ENCODE measurements around the gene CRYGA.

The CRYGA gene

DNA sequence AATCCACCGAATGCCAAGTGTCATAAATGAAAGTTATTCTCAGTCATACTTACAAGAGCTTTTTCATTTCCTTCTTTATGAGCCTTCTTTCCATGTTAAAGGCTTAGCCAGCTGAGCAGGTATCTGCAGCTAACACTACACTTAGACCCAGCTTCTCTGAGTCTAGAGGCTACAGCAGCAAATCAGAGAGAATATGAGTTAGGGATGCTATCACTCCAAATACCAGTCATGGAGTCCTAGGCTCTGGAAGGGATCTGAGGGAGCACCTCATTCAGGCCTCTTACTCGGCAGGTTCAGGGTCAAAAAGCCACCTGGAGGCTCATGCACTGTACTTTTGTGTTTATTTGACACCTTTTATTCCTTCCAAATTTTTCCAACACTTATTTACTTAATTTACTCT is 23.5 kb upstream of the CRYGA start:
- TF ChIP-seq EZH2phosphoT487 (IDR thresholded peaks at IDR 0.05; ENCODE audit: borderline replicate concordance, low read length) = no peak
- TF ChIP-seq CTCF (IDR thresholded peaks at IDR 0.05; ENCODE audit: low read depth, low read length, poor library complexity, severe bottlenecking) = no peak
- Histone ChIP-seq H3K27ac (ENCODE audit: low read depth, low read length) (no peak overlapping the region), H3K4me1 (ENCODE audit: control insufficient read depth, low read length) (no peaks in the 10 kb centered on the region), H3F3A (ENCODE audit: control insufficient read depth, insufficient read depth) (no peaks in the 10 kb centered on the region), H3K79me2 (ENCODE audit: control insufficient read depth, low read length) (no peaks in the 10 kb centered on the region), H3K9me3 (ENCODE audit: control insufficient read depth, insufficient read depth, low read length) (no peaks in the 10 kb centered on the region), H3K4me3 (ENCODE audit: low read length) (no peak overlapping the region), H3K27me3 (ENCODE audit: control insufficient read depth, low read length) (peaks cover 23% of the 10 kb centered on the region), H3K9me2 (replicated peaks; ENCODE audit: control insufficient read depth, low read length) (no peaks in the 10 kb centered on the region), H4K20me1 (ENCODE audit: control insufficient read depth, insufficient read depth, low read depth, low read length) (no peaks in the 10 kb centered on the region), H3K36me3 (ENCODE audit: control insufficient read depth, low read length) (no peaks in the 10 kb centered on the region), H3K4me2 (ENCODE audit: low read length) (no peak overlapping the region)

- no peaks in the 10 kb centered on the region for H3K36me3 ChIP-seq (ENCODE audit: control insufficient read depth, low read length)
- no peaks in the 10 kb centered on the region for H3K9me3 ChIP-seq (ENCODE audit: control insufficient read depth, insufficient read depth, low read length)
- H3F3A ChIP-seq (ENCODE audit: control insufficient read depth, insufficient read depth) = no peaks in the 10 kb centered on the region
- H4K20me1 ChIP-seq (ENCODE audit: control insufficient read depth, insufficient read depth, low read depth, low read length) = no peaks in the 10 kb centered on the region
- H3K27me3 ChIP-seq (ENCODE audit: control insufficient read depth, low read length) = peaks cover 25% of the 10 kb centered on the region
- no peak overlapping the region for H3K4me3 ChIP-seq (ENCODE audit: low read length)
- H3K4me1 ChIP-seq (ENCODE audit: control insufficient read depth, low read length) = no peaks in the 10 kb centered on the region
- H3K4me2 ChIP-seq (ENCODE audit: low read length) = no peak overlapping the region
- no peak overlapping the region for H3K27ac ChIP-seq (ENCODE audit: low read depth, low read length)
- TF ChIP-seq CTCF (IDR thresholded peaks at IDR 0.05; ENCODE audit: low read depth, low read length, poor library complexity, severe bottlenecking) = no peak
- no peak for TF ChIP-seq EZH2phosphoT487 (IDR thresholded peaks at IDR 0.05; ENCODE audit: borderline replicate concordance, low read length)
- no peaks in the 10 kb centered on the region for H3K79me2 ChIP-seq (ENCODE audit: control insufficient read depth, low read length)
- no peaks in the 10 kb centered on the region for H3K9me2 ChIP-seq (replicated peaks; ENCODE audit: control insufficient read depth, low read length)
Observed at GRCh38 chr2:208186465-208186864, 23.1 kb upstream of the CRYGA start.

GRCh38 chr2:208183972-208184705 is 20.8 kb upstream of the CRYGA start:
- Histone ChIP-seq H3K36me3 (ENCODE audit: control insufficient read depth, low read length) (no peaks in the 10 kb centered on the region), H3K4me2 (ENCODE audit: low read length) (no peak overlapping the region), H3K4me3 (ENCODE audit: low read length) (no peak overlapping the region), H4K20me1 (ENCODE audit: control insufficient read depth, insufficient read depth, low read depth, low read length) (no peaks in the 10 kb centered on the region), H3K9me2 (replicated peaks; ENCODE audit: control insufficient read depth, low read length) (no peaks in the 10 kb centered on the region), H3K9me3 (ENCODE audit: control insufficient read depth, insufficient read depth, low read length) (no peaks in the 10 kb centered on the region), H3K79me2 (ENCODE audit: control insufficient read depth, low read length) (no peaks in the 10 kb centered on the region), H3F3A (ENCODE audit: control insufficient read depth, insufficient read depth) (no peaks in the 10 kb centered on the region), H3K27ac (ENCODE audit: low read depth, low read length) (no peak overlapping the region), H3K27me3 (ENCODE audit: control insufficient read depth, low read length) (peaks cover 26% of the 10 kb centered on the region), H3K4me1 (ENCODE audit: control insufficient read depth, low read length) (no peaks in the 10 kb centered on the region)
- no peak for TF ChIP-seq CTCF (IDR thresholded peaks at IDR 0.05; ENCODE audit: low read depth, low read length, poor library complexity, severe bottlenecking)
- no peak for TF ChIP-seq EZH2phosphoT487 (IDR thresholded peaks at IDR 0.05; ENCODE audit: borderline replicate concordance, low read length)
